OCI-M2 (cell line): ENCODE data around the gene TANGO2.

Source experiments
- DNase-seq: peaks from one replicate; lab custom pipeline; 2025; ENCODE audit not compliant: unreplicated experiment; lab: John Stamatoyannopoulos, UW

Gene TANGO2

GRCh38 chr22:20011123-20011992 lies 9.6 kb upstream of the TANGO2 start:
- DNase-seq, result no peak

- DNase-seq, result no peak
Observed at GRCh38 chr22:20011993-20012740, 8.7 kb upstream of the TANGO2 start.

GRCh38 chr22:20012741-20013331 lies 8.1 kb upstream of the TANGO2 start:
- no peak for DNase-seq

- no peak for DNase-seq
Observed at GRCh38 chr22:20013382-20013871, 7.5 kb upstream of the TANGO2 start.

- DNase-seq, result no peak
Observed at GRCh38 chr22:20014526-20015186, 6.3 kb upstream of the TANGO2 start.

- DNase-seq, result no peak
Observed at GRCh38 chr22:20015187-20015625, 5.7 kb upstream of the TANGO2 start.

GRCh38 chr22:20015971-20016733 lies 4.8 kb upstream of the TANGO2 start:
- DNase-seq, result no peak

- DNase-seq, result peak; percentile 19
Observed at GRCh38 chr22:20016734-20017621, 3.9 kb upstream of the TANGO2 start, which contains the start of gene ARVCF. ARVCF (minus strand) TSS chr22:20016823; CDS start chr22:19990794, 26,029 bp downstream.

GRCh38 chr22:20017622-20017958 lies 3.3 kb upstream of the TANGO2 start:
- no peak for DNase-seq

- DNase-seq, result no peak
Observed at GRCh38 chr22:20018001-20018400, 2.9 kb upstream of the TANGO2 start.

GRCh38 chr22:20019661-20020532 lies 1.0 kb upstream of the TANGO2 start:
- no peak for DNase-seq

GRCh38 chr22:20021196-20022181 lies 579 bp downstream of the TANGO2 start:
- no peak for DNase-seq

- DNase-seq, result no peak
Observed at GRCh38 chr22:20022231-20022977, 1.5 kb downstream of the TANGO2 start.

- DNase-seq, result no peak
Observed at GRCh38 chr22:20022978-20023613, 2.2 kb downstream of the TANGO2 start.

GRCh38 chr22:20024225-20024624 lies 3.3 kb downstream of the TANGO2 start:
- no peak for DNase-seq
